HG03469 (cell line): ENCODE data around the gene IRAK4.

ENCODE experiments used
- ATAC-seq: cut with Tn5 transposase; IDR thresholded peaks from one replicate; pipeline ENCODE4 v1.9.1; 2021; ENCODE audit warnings: mild to moderate bottlenecking, moderate library complexity, moderate number of reproducible peaks; ENCODE audit not compliant: unreplicated experiment

IRAK4 gene

GRCh38 chr12:43764528-43764927, 5.8 kb downstream of the IRAK4 start:
- ATAC-seq, result no peak

- ATAC-seq, result no peak
Measured at GRCh38 chr12:43766291-43766690, 7.5 kb downstream of the IRAK4 start.

GRCh38 chr12:43776498-43776897, 17.7 kb downstream of the IRAK4 start:
- no peak for ATAC-seq

GRCh38 chr12:43786899-43787693, 28.3 kb downstream of the IRAK4 start:
- no peak for ATAC-seq

GRCh38 chr12:43789941-43790340, 31.2 kb downstream of the IRAK4 start:
- ATAC-seq, result no peak

GRCh38 chr12:43795716-43796280, 37.0 kb downstream of the IRAK4 start:
- ATAC-seq, result no peak

- no peak for ATAC-seq
Measured at GRCh38 chr12:43797561-43798217, 38.9 kb downstream of the IRAK4 start.

GRCh38 chr12:43805149-43805859, 46.6 kb downstream of the IRAK4 start:
- no peak for ATAC-seq

GRCh38 chr12:43805860-43806736, 47.3 kb downstream of the IRAK4 start, which contains the start of gene TWF1:
Gene TWF1, minus strand, starts transcription at chr12:43806317. Its CDS starts 72 bp downstream, at chr12:43806245.
- ATAC-seq, result peak; percentile 81

GRCh38 chr12:43806737-43807072, 48.0 kb downstream of the IRAK4 start:
- no peak for ATAC-seq

GRCh38 chr12:43807386-43807785, 48.6 kb downstream of the IRAK4 start:
- ATAC-seq, result no peak

- no peak for ATAC-seq
Measured at GRCh38 chr12:43812057-43812456, 53.3 kb downstream of the IRAK4 start.

GRCh38 chr12:43812926-43813325, 54.2 kb downstream of the IRAK4 start:
- no peak for ATAC-seq

- no peak for ATAC-seq
Measured at GRCh38 chr12:43815416-43815815, 56.7 kb downstream of the IRAK4 start.

- no peak for ATAC-seq
Measured at GRCh38 chr12:43816168-43816567, 57.4 kb downstream of the IRAK4 start.

- no peak for ATAC-seq
Measured at GRCh38 chr12:43824207-43824775, 65.5 kb downstream of the IRAK4 start.

- ATAC-seq, result no peak
Measured at GRCh38 chr12:43826681-43827080, 67.9 kb downstream of the IRAK4 start.

GRCh38 chr12:43827093-43827492, 68.3 kb downstream of the IRAK4 start:
- ATAC-seq, result no peak

- ATAC-seq, result no peak
Measured at GRCh38 chr12:43832463-43833168, 73.9 kb downstream of the IRAK4 start.

- ATAC-seq, result no peak
Measured at GRCh38 chr12:43835264-43835655, 76.5 kb downstream of the IRAK4 start.
